Stomach (tissue), 4 donors: Measurements from ENCODE around the gene GDF7.

Source experiments
- POLR2A ChIP-seq, 4 donors: fragments of 450-650 bp; IDR thresholded peaks; one replicate each; pipeline ENCODE4 v1.6.1; 2016; ENCODE audit warnings: antibody characterized with exemption in 4 of 4, control low read depth in 2 of 4, mild to moderate bottlenecking in 1 of 4, moderate library complexity in 1 of 4
- TF ChIP-seq, protein P1 (sequence below), 7 experiments: fragments of 450-650 bp in 4 of 7; fragments of 200-600 bp in 3 of 7; sonication (generic) in 3 of 7; IDR thresholded peaks; one replicate each; pipeline ENCODE4 v1.5.1; 2016 to 2019; ENCODE audit warnings: antibody characterized with exemption in 7 of 7, control low read depth in 2 of 7, mild to moderate bottlenecking in 1 of 7

GRCh38 chr2:20637147-20637546 lies 29.8 kb upstream of the GDF7 start:
- TF ChIP-seq, protein P1, sequence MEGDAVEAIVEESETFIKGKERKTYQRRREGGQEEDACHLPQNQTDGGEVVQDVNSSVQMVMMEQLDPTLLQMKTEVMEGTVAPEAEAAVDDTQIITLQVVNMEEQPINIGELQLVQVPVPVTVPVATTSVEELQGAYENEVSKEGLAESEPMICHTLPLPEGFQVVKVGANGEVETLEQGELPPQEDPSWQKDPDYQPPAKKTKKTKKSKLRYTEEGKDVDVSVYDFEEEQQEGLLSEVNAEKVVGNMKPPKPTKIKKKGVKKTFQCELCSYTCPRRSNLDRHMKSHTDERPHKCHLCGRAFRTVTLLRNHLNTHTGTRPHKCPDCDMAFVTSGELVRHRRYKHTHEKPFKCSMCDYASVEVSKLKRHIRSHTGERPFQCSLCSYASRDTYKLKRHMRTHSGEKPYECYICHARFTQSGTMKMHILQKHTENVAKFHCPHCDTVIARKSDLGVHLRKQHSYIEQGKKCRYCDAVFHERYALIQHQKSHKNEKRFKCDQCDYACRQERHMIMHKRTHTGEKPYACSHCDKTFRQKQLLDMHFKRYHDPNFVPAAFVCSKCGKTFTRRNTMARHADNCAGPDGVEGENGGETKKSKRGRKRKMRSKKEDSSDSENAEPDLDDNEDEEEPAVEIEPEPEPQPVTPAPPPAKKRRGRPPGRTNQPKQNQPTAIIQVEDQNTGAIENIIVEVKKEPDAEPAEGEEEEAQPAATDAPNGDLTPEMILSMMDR (IDR thresholded peaks at IDR 0.05), result no peak
- TF ChIP-seq POLR2A (IDR thresholded peaks at IDR 0.05), result no peak
